GM19240 (cell line): Measurements from ENCODE around the gene ATP11B.

Experiments used
- DNase-seq: peaks from one replicate; pipeline ENCODE4 v3.0.0; 2011; ENCODE audit warnings: low spot score; ENCODE audit not compliant: insufficient read length

ATP11B gene

GRCh38 chr3:182908471-182908870 lies 115.2 kb downstream of the ATP11B start:
- no peak for DNase-seq

GRCh38 chr3:182909318-182910040 lies 116.2 kb downstream of the ATP11B start:
- no peak for DNase-seq

- no peak for DNase-seq
Measured at GRCh38 chr3:182910936-182911781, 117.9 kb downstream of the ATP11B start.

GRCh38 chr3:182911782-182912111 lies 118.4 kb downstream of the ATP11B start:
- DNase-seq: no peak

- no peak for DNase-seq
Measured at GRCh38 chr3:182912474-182912873, 119.2 kb downstream of the ATP11B start.

- peak; percentile 8 for DNase-seq
Measured at GRCh38 chr3:182913889-182914288, 120.6 kb downstream of the ATP11B start.

GRCh38 chr3:182914341-182914740 lies 121.0 kb downstream of the ATP11B start:
- DNase-seq: no peak

- no peak for DNase-seq
Measured at GRCh38 chr3:182917134-182917533, 123.8 kb downstream of the ATP11B start.

GRCh38 chr3:182919866-182920357 lies 126.6 kb downstream of the ATP11B start:
- no peak for DNase-seq

- DNase-seq: no peak
Measured at GRCh38 chr3:182920515-182921084, 127.3 kb downstream of the ATP11B start.

- DNase-seq: no peak
Measured at GRCh38 chr3:182921665-182922355, 128.5 kb downstream of the ATP11B start.

- peak; percentile 11 for DNase-seq
Measured at GRCh38 chr3:182925330-182925943, 132.1 kb downstream of the ATP11B start.

- no peak for DNase-seq
Measured at GRCh38 chr3:182925944-182926337, 132.6 kb downstream of the ATP11B start.

GRCh38 chr3:182935803-182936202 lies 142.5 kb downstream of the ATP11B start:
- no peak for DNase-seq

GRCh38 chr3:182936239-182936917 lies 143.1 kb downstream of the ATP11B start:
- no peak for DNase-seq

GRCh38 chr3:182936918-182937285 lies 143.6 kb downstream of the ATP11B start:
- no peak for DNase-seq

- no peak for DNase-seq
Measured at GRCh38 chr3:182937293-182938051, 144.2 kb downstream of the ATP11B start.

GRCh38 chr3:182940266-182940808 lies 147.0 kb downstream of the ATP11B start:
- DNase-seq: no peak

GRCh38 chr3:182941719-182942118 lies 148.4 kb downstream of the ATP11B start:
- no peak for DNase-seq

GRCh38 chr3:182947888-182948287 lies 154.6 kb downstream of the ATP11B start:
- no peak for DNase-seq
